ENCODE data around the gene TPSD1.
"Not testable (repeated sequence)": the region's sequence is repeated elsewhere in the genome, so short reads cannot be mapped to it uniquely, and the experiment has no call there.

TPSD1 gene

GRCh38 chr16:1218930-1219611 is 36.8 kb upstream of the TPSD1 start:
- no peak for DNase-seq
- in situ Hi-C loops (cut with HindIII; ENCODE audit: low pct_ligation_motif_present, low pct_unique_long_range_greater_than_20kb, low sequenced_read_pairs) = no loop called here

- in situ Hi-C loops (cut with HindIII; ENCODE audit: low pct_ligation_motif_present, low pct_unique_long_range_greater_than_20kb, low sequenced_read_pairs) = no loop called here
- DNase-seq = no peak
Observed at GRCh38 chr16:1220098-1220728, 35.7 kb upstream of the TPSD1 start.

- DNase-seq = no peak
- in situ Hi-C loops (cut with HindIII; ENCODE audit: low pct_ligation_motif_present, low pct_unique_long_range_greater_than_20kb, low sequenced_read_pairs) = no loop called here
Observed at GRCh38 chr16:1220841-1221627, 34.8 kb upstream of the TPSD1 start.

- peak; percentile 18 for DNase-seq
- in situ Hi-C loops (cut with HindIII; ENCODE audit: low pct_ligation_motif_present, low pct_unique_long_range_greater_than_20kb, low sequenced_read_pairs) = no loop called here
Observed at GRCh38 chr16:1221628-1222552, 34.0 kb upstream of the TPSD1 start.

- in situ Hi-C loops (cut with HindIII; ENCODE audit: low pct_ligation_motif_present, low pct_unique_long_range_greater_than_20kb, low sequenced_read_pairs) = no loop called here
- no peak for DNase-seq
Observed at GRCh38 chr16:1222553-1223354, 33.1 kb upstream of the TPSD1 start.

GRCh38 chr16:1223355-1224214 is 32.3 kb upstream of the TPSD1 start:
- in situ Hi-C loops (cut with HindIII; ENCODE audit: low pct_ligation_motif_present, low pct_unique_long_range_greater_than_20kb, low sequenced_read_pairs) = no loop called here
- DNase-seq = no peak

GRCh38 chr16:1224558-1224957 is 31.3 kb upstream of the TPSD1 start:
- no peak for DNase-seq
- in situ Hi-C loops (cut with HindIII; ENCODE audit: low pct_ligation_motif_present, low pct_unique_long_range_greater_than_20kb, low sequenced_read_pairs) = no loop called here

GRCh38 chr16:1225051-1225451 is 30.8 kb upstream of the TPSD1 start, which contains the start of gene TPSG1:
TSS of gene TPSG1 (minus strand) at chr16:1225268. CDS start at chr16:1225252, 16 bp downstream.
- DNase-seq = no peak
- in situ Hi-C loops (cut with HindIII; ENCODE audit: low pct_ligation_motif_present, low pct_unique_long_range_greater_than_20kb, low sequenced_read_pairs) = no loop called here

- DNase-seq; in situ Hi-C loops (cut with HindIII; ENCODE audit: low pct_ligation_motif_present, low pct_unique_long_range_greater_than_20kb, low sequenced_read_pairs): not testable (repeated sequence)
Observed at GRCh38 chr16:1225728-1226311, 30.0 kb upstream of the TPSD1 start.

- in situ Hi-C loops (cut with HindIII; ENCODE audit: low pct_ligation_motif_present, low pct_unique_long_range_greater_than_20kb, low sequenced_read_pairs); DNase-seq: not testable (repeated sequence)
Observed at GRCh38 chr16:1226692-1227091, 29.2 kb upstream of the TPSD1 start.

GRCh38 chr16:1228227-1228626 is 27.6 kb upstream of the TPSD1 start:
- DNase-seq; in situ Hi-C loops (cut with HindIII; ENCODE audit: low pct_ligation_motif_present, low pct_unique_long_range_greater_than_20kb, low sequenced_read_pairs): not testable (repeated sequence)

- DNase-seq; in situ Hi-C loops (cut with HindIII; ENCODE audit: low pct_ligation_motif_present, low pct_unique_long_range_greater_than_20kb, low sequenced_read_pairs): not testable (repeated sequence)
Observed at GRCh38 chr16:1229476-1229875, 26.4 kb upstream of the TPSD1 start.

GRCh38 chr16:1230084-1230470 is 25.8 kb upstream of the TPSD1 start, which contains the start of gene TPSB2:
TSS of gene TPSB2 (minus strand) at chr16:1230184. CDS start at chr16:1229951, 233 bp downstream.
- DNase-seq; in situ Hi-C loops (cut with HindIII; ENCODE audit: low pct_ligation_motif_present, low pct_unique_long_range_greater_than_20kb, low sequenced_read_pairs): not testable (repeated sequence)

GRCh38 chr16:1230471-1231212 is 25.2 kb upstream of the TPSD1 start:
- DNase-seq; in situ Hi-C loops (cut with HindIII; ENCODE audit: low pct_ligation_motif_present, low pct_unique_long_range_greater_than_20kb, low sequenced_read_pairs): not testable (repeated sequence)

- in situ Hi-C loops (cut with HindIII; ENCODE audit: low pct_ligation_motif_present, low pct_unique_long_range_greater_than_20kb, low sequenced_read_pairs); DNase-seq: not testable (repeated sequence)
Observed at GRCh38 chr16:1231301-1231700, 24.6 kb upstream of the TPSD1 start.
